IPS-NIHi11 (cell line): ENCODE data around the gene AP5Z1.
"Not testable (repeated sequence)": the region's sequence is repeated elsewhere in the genome, so short reads cannot be mapped to it uniquely, and the experiment has no call there.

Source experiments
- DNase-seq: peaks from one replicate; pipeline ENCODE4 v3.0.0; 2012; ENCODE audit warnings: mixed read lengths, low spot score

Gene AP5Z1

GRCh38 chr7:4802577-4802976 lies 27.2 kb downstream of the AP5Z1 start:
- DNase-seq = not testable (repeated sequence)

- peak; percentile 61 for DNase-seq
Measured at GRCh38 chr7:4803397-4804241, 28.2 kb downstream of the AP5Z1 start.

DNA sequence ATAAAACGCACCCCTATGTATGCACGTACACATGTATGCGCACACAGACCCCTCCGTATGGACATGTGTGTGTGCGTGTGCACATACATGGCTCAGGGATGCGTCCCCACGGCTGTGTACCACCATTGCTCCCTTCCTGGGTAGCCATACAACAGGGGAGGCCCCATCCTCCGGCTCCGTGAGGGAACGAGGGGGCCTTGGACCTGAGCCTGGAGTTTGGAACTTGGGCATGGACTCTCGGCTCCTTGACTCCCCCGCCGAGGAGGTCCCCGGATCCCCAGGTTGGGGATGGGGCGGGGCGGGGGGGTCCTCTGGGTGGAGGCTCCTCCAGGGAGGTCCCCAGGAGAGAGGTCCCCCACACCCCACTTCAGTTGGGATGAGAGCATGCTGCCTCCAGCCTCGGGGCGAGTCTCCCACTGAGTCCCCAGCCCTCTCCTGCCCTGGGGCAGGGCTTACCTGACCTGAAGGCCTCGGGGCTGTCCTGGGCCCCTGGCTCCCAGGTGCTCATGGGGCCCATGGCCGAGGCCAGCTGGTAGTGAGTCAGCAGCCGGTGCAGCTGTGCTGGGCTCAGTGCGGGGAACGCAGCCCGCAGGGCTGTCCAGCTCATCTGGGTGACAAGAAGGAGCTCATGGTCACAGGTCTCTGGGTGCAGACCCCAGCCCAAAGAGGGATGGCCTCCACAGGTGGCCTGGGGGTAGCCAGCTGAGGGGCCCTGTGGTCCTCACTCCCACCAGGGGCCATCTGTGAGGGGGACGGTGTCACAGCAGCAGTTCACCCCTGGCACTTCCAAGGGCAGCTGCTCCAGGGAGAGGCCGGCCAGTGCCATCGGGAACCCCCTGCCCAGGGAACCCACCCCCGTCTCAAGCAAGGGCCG lies 29.9 kb downstream of the AP5Z1 start:
- DNase-seq = no peak

- DNase-seq = no peak
Measured at GRCh38 chr7:4805984-4806300, 30.5 kb downstream of the AP5Z1 start.

GRCh38 chr7:4806983-4807597 lies 31.7 kb downstream of the AP5Z1 start:
- DNase-seq = peak; percentile 21

DNA sequence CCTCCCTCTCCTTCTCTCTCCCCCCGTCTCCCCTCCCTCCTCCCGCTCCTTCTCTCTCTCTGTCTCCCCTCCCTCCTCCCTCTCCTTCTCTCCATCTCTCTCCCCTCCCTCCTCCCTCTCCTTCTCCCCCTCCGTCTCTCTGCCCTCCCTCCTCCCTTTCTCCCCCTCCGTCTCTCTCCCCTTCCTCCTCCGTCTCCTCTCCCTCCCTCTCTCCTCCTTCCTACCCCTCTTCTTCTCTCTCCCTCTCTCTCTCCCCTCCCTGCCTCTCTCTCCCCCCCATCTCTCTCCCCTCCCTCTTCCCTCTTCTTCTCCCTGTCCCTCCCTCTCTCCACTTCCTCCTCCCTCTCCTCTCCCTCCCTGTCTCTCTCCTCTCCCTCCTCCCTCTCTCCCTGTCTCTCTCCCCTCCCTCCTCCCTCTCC lies 32.2 kb downstream of the AP5Z1 start:
- DNase-seq = no peak

DNA sequence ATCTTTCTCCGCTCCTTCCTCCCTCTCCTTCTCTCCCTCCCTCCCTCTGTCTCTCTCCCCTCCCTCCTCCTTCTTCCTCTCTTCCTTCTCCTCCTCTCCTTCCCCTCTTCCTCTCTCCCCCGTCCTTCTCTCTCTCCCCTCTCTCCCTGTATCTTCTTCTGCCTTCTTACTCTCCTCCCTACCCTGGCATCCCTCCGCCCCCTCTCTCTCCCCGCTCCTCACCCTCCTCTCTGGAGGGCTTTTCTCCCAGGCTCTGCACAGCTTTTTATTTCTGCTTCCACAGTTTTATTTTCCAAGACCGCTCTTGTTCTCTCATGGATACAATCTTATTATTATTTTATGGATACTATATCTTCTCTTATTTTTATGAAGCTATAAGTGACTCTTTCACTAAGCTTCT lies 32.6 kb downstream of the AP5Z1 start:
- DNase-seq = peak; percentile 81

- DNase-seq = peak; percentile 46
Measured at GRCh38 chr7:4808565-4808964, 33.1 kb downstream of the AP5Z1 start.

DNA sequence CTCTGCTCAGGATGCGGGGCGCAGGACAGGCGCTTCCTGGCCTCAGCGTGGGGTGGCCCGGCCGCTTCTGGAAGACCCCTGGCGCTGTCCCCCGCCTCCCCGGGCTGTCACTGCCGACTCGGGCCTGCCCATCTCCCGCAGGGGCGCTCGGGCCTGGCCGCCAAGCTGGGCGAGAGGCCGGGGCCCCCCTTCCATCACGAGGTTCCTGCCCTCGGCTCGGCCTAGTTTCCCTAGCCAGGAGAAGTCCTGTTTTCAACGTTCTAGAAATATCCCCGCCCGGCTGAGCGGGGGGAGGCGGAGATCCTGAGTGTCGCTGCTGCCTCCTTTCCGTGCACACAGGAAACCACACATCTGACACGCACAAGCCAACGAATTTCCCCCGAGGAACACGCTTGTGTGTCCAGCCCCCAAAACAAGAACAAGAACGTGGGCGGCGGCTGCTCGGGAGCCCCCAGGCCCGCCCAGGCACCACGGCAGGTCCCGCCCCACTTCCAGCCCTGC lies 33.7 kb downstream of the AP5Z1 start:
- DNase-seq = peak; percentile 61

GRCh38 chr7:4809666-4810065 lies 34.2 kb downstream of the AP5Z1 start:
- DNase-seq = no peak

- DNase-seq = peak; percentile 5
Measured at GRCh38 chr7:4814433-4814832, 39.0 kb downstream of the AP5Z1 start.

DNA sequence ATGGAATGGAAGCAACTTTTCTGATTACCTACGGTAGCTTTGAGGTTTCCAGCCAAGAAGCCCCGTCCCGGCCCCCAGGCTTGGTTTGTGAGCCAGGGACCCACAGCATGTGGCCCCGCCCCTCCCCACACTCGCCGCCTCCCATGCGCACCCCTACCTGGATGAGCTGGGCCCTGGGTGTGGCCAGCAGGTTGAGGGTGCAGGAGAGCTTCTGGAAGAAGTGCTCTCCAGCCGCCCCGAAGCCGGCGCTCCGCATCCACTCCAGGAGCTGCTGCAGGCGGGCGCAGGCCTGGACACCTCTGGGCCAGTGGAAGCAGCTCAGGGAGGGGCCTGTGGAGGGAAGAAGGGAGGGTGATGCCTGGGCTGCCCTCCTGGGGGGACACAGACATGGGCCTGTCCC lies 39.7 kb downstream of the AP5Z1 start:
- DNase-seq = peak; percentile 10

DNA sequence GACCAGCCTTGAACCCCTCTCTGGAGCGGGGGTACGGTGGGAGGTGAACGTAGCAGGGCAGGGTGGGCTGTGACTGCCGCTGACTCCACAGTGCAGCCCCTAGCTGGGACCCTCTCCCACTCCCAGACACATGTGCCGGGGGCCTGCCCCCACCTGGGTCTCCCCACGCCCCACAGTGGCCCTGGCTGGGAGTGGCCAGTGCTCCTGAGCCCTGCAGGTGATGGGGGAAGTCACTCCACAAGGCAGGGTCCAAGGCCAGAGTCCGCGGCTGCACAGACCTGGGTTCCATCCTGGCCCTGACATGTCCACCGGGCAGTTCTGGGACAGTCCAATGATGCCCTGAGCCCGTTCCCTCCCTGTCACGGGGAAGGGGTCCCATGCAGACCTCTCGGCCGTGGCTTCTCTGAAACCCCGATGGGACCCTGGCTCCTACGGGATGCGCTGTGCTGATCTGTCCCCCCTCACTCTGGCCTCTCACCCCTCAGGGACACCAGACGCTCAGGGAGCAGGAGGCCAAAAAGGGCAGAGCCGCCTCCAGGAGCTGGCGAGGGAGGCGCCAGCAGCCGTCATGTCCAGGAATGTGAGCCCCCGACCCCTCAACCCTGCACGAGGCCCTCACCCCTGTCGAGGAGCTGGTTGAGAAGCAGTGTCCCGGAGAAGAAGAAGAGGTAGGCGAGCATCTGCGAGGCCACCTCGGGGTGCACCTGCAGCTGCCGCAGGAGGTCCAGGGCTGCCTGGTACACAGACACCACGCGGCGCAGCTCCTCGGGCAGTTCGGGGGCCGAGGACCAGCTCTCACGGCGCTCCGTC lies 40.4 kb downstream of the AP5Z1 start:
- DNase-seq = peak; percentile 67

DNA sequence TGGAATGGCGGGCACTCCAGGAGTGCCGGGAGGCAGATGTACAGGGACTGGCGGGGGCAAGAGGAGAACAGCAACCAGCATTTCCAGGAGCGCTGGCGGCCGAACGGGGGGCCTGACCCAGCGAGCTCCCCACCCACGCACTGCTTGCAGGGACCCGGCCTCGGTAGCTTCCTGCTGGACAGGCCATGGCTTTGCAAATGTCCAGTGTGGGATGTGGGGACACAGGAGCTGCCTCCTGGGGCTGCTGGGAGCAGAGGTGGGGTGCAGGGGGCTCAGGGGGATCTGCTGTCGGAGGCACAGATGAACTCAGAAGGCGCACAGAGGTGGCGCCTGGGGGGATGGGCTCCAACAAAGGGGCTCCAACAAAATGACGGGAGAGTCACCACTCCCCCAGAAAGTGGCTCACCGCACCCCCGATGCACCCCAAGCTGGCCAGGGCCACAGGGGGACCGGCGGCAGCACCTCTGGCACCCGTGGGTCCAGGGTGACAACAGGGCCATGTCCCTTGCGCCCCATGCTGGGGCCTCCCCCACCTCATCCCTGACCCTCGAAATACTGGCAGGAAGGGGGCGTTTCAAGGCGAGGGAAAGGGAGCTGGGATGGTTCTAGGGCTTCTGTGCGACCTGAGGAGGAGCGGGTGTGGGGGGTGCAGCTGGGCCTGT lies 41.1 kb downstream of the AP5Z1 start:
- no peak for DNase-seq

- no peak for DNase-seq
Measured at GRCh38 chr7:4817178-4817901, 41.9 kb downstream of the AP5Z1 start.

GRCh38 chr7:4818000-4818794 lies 42.8 kb downstream of the AP5Z1 start:
- DNase-seq = no peak

DNA sequence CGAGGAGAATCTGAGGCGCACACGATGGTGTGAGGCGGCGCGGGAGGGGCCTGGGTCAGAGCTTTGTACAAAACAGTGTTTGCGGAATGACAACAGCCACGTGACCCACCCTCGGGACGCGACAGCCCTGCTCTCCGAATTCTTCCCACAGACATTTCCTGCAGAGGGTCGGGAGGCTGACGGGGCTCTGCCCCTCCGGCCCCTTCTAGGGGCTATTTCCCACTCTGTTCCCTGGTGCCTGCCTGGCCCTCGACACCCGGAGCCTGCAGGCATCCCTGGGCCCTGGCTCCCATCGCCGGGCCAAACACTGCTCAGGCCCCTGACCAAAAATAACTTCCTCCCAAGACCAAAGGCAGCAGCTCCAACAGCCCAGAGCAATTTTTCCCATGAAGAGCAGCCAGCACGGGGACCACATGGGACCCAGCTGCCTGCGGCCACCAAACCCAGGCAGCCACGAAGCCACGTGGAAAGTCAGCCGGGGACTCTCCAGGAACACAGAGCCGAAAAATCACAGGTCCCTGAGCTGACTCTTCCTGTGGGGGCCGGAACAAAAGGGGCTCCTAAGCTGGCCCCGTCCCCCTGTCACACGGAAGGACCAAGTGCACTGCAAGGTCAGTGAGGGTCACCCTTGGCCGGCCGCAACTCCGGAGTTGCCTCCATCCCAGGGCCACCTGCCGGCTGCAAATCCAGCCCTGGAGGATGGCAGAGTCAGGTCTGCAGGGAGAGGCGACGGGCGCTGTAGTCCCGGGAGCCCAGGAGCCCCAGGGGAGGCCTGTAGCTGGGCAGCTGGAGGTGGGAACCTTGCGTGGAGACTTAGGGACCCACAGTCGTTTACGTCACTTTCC lies 44.4 kb downstream of the AP5Z1 start:
- no peak for DNase-seq

GRCh38 chr7:4820405-4820966 lies 45.1 kb downstream of the AP5Z1 start:
- no peak for DNase-seq
